ENCODE measurements around the gene TALDO1.
A peak's percentile ranks its signal among the peaks of the same experiment; 100 is the strongest.

Gene TALDO1

DNA sequence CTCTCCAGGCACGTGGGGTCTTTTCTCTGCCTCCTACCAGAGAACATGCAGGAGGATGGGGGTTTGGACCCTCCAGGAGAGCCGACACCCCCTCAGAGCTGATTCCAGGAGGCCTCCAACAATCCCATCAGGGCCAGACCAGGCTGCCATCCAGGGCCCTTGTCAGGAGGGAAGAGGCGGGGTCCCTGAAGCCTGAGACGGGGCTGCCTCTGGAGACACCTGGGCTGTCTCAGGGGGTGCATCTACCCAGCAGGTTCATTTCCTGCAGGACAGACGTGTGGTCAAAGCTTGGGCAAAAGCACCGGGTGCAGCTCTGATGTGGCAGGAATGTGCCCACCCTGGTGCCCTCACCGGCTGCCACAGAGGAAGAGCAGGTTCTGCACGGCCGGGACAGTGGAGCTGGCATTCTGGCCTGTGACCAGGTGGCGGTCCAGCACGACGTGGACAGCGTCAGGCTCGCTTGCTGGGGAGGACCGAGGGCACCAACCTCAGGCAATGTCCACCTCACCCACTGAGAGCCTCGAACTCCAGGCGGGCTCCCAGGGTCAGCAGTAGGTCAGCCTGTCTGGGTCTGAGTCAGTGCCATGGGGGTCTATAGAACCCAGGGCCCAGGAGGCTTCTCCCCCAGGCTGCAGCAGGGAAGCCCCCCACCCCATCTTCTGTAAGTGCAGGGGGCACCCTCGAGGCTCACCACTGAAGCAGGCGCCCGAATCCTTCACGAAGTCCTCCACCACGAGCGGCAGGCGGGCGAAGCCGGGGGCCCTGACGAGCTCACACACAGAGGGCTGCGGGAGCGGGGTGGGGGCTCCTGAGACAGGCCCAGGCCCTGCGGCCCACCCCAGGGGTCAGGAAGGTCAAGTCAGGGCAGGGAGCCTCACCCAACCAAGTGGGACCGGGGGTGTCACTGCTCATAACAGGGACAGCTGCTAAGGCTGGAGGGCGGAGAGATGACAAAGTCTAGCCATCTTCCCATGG, 23.7 kb downstream of the TALDO1 start:
- DNase-seq = no peak

DNA sequence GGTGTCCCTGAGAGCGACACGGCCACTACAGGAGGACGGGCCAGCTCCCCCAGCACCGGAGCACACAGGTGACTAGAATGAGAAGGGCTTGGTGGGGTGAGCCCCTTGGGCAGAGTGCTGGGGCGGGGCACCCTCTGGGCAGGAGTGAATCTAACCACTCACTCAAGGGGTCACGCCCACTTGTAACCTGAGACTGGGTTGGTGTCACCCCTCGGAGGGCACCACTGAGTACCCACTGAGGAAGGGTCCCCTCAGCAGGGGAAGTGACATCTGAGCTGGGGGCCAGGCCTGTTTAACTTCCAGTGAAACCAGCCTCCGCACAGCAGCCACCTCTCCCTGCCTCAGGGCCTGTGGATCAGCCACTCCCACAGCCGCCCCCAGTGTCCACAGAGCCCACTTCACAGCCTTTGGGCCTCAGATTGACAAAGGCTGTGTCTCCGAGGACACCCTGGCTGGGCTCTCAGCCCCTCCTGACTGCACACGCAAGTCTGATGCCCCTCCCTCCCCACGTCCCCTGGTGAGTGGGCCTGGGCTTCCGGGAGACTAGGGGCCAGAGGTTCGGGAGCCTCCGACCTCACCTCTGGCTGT, 24.4 kb downstream of the TALDO1 start:
- no peak for DNase-seq

DNA sequence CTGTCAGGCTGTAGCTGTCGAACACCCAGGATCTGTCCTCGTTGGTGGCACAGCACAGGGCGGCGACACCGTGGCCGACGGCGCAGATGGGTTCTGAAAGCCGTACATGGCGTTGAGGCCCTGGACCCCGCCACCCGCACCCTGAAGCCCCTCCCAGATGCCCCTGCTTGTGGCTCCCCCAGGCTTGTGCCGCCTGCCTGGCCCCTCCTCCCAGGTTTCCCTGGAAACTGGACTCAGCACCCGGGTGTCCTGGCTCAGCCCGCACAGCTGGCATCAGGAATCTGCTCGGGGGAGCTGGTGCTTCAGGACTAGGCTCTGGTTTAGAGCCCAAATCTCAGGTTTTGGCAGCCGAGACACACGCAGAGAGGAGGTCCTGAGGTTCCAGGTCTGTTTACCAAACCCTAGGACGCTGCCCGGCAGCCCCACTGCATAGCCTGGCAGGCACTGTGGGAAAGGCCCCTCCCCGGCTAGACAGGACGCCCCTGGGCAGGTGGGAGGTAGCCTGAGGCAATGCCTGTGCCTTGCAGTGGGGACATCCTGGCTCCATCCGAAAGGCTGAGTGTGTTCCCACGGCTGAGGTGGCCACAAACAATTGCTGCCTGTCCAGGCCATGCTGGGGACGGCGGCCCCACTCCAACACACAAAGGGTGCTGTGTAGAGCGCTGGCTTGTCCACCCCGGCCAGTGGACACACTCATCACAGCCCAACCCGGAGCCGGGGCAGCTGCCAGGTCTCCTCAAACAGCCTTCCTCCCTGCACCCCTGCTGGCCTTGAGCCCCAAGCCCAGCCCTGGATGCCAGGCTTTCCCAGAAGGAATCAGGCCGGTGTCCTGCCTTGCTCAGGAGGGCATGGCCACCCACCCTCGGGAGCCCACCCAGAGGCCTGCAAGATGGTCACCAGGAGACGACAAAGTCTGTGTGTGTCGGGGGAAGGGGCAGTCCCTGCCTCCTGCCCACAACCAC, 25.4 kb downstream of the TALDO1 start:
- no peak for DNase-seq

DNA sequence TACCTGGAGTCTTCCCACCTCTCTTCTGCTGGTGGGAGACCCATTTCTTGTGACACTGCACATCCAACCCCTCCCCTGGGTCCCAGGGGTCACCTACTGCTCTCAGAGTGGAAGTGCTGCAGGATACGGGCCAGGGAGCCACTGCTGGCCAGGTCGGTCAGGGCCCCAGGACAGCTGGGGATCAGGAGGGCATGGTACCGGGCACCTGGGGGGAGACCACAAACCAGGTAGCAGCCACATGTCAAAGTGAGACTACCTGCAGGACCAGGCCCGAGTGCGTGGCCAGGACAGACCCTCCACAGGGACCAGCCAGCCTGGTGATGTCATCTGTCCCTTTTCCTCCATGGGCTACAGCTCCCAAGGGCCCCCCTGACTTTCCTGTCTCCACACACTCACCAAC, 26.2 kb downstream of the TALDO1 start:
- no peak for DNase-seq

DNA sequence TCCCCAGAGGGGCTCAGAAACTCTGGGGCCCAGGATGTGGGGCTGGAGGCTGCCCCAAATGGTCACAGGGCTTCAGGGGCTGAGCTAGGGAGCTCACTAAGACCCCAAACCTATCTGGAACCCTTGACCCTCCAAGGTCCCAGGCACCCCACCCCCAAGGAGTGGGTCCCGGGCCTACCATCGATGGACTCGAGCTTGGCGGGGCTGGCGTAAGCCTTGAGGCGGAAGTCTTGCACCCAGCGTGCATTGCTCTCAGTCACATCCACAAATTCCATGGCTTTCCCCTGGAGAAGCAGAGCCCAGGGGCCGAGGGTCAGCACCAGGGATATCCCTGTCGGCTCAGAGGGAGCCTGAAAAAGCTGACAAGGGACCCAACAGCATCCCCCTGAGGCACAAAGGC, 26.6 kb downstream of the TALDO1 start:
- DNase-seq = no peak

DNA sequence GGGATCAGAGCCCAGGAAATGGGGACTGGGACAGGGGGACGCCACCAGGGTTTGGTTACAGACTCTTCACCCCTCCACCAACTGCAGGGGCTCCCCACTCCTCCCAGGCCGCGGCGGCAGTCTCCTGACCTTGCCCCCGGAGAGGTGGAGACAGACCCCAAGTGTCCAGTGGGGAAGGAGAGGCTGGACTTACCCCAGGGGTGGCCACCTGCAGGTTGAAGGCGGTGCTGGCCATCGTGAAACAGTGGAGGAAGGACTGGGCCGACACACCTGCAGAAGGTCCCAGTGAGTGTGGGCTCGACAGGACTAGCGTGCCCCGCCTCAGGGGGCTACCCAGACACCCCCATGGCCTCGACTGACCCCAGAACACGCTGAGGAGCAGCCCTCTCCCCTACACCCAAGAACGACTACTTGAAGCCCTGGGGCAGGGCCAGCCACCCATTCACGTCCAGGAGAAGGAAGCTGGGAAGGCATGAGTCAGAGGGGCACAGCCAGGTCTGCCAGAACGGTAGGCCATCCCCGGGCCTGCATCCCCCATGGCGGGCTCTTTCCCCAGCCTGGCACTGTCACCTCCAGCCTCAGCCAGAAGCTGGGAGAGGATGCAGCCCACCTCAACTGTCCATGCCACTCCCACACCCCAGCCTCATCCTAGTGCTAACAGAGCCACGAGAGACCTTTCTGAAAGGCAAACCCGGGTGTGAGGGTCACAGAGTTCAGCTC, 27.8 kb downstream of the TALDO1 start:
- no peak for DNase-seq

DNA sequence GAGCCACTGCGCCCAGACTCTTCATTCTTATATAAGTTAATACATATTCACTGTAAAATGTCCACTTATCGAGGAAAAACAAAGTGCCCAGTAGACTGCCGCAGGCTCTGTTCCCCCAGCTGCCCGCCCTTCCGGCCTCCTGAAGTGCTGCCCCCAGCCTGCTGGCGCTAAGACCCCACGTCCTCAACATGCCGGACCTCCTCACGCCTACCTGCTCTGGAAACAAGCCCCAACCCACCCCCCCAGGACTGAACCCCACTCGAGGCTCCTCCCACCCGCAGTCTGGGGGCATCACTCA, 28.9 kb downstream of the TALDO1 start:
- no peak for DNase-seq

DNA sequence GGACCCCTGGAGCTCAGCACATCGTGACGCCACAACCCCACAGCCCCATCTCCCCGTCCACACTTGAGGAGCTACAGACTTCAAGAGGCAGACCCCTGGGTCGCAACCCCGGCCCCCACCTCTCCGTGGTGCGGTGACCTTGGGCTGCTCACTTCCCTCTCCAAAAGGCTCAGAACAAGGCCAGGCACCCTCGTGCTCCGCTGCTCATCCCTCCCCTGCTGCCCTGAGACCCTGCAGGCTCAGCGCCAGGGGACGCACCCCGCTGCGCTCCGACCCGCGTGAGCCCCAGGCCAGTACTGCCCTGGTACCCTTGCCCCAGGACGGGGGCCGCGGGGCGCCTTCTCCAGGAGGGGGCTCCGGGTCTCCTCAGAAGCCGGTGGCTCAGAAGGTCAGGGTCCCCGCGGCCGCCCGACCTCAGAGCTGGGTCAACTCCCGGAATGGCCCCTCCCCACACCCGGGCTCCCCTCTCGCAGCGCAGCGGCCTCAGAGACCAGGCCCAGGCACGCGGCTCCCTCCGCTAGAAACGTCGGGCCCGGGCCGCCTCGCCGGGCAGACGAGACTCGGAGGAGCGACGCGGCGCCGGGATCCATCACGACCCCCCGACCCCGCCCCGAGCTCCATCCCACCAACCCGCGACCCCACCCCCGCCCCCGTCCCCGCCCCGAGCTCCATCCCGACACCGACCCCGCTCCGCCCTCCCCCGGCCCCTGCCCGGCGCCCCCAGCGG, 29.5 kb downstream of the TALDO1 start:
- peak; percentile 29 for DNase-seq

DNA sequence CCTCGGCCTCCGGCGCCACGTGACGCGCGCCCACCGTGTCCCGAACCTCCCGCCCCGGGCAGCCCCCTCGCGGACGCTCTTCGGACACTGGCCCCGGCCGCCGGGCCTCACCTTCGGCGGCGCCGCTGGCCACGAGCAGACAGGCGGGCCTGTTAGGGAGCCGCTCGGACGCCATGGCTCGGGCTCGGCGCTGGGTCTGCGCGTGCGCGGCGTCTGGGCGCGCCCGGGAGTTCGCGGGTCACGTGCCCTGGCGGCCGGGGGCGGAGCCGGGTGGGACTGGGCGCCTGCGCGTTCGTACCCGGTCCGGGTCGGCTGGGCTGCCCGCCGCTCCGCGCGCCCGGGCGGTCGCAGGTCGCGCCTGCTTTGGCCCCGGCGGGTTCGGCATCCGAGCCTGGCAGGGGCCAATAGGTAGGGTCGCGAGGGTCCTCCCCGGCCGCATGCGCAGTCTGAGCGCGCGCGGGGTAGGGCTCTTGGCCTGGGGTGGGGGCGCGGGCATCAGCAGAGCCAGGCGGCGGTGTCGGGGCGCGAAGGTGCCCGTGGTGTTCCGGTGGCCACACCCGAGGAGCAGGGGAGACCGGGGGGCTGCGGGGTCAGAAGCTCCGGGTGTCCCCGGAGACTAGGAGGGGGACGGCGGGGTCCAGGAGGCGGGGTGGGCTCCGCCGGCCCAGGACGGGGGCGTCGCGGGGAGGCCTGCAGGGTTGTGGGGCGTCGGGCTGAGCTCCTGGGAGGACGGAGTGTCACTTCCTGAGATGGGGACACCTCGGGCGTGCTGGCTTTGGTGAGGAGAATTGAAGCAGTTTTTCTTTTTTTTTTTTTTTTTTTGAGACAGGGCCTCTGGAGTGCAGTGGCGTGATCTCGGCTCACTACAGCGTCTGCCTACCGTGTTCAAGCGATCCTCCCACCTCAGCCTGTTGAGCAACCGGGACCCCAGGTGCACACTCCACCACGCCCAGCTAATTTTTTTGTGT, 30.3 kb downstream of the TALDO1 start, which contains the start of gene GATD1:
TSS of gene GATD1 (minus strand) at position 200 of the 968 bp plus-strand sequence. CDS start at position 175, 25 bp downstream.
- DNase-seq = peak; percentile 92

DNA sequence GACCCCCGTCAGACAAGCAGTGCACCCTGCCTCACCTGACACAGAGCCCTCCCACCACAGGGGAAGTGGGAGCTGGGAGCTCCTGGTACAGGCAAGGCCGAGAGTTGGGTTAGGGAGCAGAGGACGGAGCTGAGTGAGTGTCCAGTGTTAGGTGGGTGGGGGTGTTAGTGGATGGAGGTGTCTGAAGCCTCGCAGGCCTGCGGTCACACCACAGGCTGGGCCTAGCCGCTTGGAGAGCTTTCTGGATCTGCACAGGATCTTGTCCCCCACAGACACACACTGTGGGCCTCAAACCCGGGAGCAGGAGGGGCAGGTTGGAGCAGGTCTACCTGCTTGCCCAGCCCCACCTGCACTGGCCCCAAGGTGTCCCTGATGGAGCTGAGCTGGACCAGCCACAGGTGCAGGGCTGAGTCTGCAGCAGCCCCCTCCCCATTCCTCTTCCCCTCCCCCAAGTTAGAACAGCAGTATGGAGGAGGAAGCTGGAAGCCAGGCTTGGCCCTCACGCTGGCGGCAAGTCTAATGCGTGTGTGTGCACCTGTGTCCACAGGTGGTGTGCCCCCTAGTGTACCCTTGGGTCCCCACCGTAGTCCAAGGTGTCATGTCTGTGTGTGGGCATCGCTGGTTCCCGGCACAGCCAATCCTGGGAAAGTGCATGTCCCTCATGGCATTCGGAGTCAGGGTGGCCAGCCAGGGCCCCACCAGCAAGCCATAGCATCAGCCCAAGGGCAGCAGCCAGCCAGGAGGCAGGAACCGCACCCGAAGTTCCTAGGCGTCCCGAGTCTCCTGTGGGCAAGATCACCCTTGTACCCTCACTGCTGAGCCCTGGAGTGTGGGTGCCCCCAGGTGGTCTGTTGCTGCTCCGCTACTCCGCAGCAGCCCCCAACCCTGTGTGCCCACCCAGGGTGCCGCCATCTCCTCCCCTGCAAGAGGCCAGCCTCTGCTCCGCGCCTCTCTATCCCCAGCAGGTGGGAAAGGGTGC, 32.0 kb downstream of the TALDO1 start:
- DNase-seq = no peak

DNA sequence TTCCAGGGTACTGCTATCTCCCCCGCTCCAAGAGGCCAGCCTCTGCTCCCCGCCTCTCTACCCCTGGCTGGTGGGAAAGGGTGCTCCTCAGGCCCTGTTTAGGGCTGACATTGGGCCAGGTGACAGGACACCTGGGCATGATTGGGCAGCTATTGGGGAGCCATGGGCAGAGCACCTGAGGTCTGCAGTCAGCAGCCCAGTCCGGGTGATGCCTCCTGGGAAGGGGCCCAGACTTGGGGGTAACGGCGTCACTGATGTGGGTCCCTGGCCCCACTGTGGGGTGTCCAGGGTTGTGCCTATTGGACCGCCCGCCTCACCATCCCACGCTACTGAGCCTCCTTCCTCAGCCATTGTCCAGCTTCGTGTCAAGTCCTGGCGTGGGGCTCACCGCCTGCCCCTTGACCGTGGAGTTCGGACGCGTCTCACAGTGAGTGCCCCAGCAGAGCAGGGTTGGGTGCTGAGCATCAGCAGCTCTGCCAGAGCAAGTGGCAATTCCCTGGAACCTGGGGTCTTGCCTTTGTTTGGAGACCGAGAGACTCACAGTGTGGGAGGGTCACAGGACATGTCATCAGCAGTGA, 32.8 kb downstream of the TALDO1 start:
- no peak for DNase-seq

DNA sequence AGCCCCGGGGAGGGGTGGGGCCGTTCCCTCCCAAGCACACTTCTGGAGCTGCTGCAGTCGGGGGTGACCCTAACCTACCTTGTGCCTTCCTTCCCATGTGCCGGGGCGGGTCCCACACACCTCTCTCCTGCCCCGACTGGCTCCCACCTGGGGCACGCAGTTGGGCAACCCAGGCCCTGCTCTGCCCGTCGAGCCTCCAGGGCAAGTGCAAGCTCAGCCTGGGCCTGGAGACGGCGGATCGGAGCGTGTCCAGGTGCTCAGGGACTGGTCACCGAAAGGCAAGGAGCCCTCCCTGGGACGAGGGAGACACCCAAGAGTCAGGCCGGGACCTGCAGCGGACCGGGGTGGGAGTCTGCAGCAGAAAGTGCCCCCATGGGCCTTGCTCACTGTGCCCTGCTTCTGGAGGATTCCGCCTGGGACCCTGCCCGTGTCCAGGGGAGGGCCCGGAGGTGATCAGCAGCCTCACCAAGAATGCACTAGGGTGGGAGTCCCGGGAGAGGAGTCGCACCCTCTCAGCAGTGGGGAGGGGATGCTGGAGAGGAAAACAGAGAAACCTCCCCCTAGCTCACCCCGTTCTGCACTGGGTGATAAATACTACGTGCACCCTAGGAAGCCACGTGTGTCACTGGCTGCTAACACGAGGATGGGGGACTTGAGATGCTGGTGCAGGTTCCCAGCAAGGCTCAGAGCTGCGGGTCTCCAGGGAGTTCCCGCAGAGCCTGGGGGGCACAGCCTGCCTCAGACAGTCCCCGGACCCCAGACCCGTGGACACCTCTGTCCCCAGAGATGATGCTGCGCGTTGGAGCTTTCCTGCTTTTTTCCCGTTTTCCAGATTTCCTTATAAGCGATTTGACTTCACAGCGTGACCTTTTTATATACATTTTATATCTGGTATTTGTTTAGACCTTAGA, 35.3 kb downstream of the TALDO1 start:
- DNase-seq = no peak

DNA sequence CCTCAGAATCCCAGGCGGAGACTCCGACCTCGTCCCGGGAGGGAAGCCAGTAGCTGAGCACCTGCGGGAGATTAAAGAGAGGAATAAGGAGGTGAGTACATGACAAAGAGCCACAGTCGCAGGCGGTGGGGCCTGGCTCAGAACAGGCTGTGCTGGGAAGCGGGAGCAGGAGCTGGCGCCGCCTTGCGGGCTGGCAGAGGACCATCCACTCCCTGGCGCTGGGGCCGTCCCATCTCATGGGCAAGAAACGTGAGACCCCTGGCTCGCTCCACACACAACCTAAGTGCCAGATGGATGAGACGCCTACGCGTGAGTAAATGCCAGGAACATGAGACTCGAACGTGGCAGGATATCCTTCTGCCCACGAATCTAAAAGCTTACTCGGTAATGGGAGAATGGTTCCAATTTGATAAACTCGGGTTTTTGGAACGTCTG, 36.3 kb downstream of the TALDO1 start:
- no peak for DNase-seq

DNA sequence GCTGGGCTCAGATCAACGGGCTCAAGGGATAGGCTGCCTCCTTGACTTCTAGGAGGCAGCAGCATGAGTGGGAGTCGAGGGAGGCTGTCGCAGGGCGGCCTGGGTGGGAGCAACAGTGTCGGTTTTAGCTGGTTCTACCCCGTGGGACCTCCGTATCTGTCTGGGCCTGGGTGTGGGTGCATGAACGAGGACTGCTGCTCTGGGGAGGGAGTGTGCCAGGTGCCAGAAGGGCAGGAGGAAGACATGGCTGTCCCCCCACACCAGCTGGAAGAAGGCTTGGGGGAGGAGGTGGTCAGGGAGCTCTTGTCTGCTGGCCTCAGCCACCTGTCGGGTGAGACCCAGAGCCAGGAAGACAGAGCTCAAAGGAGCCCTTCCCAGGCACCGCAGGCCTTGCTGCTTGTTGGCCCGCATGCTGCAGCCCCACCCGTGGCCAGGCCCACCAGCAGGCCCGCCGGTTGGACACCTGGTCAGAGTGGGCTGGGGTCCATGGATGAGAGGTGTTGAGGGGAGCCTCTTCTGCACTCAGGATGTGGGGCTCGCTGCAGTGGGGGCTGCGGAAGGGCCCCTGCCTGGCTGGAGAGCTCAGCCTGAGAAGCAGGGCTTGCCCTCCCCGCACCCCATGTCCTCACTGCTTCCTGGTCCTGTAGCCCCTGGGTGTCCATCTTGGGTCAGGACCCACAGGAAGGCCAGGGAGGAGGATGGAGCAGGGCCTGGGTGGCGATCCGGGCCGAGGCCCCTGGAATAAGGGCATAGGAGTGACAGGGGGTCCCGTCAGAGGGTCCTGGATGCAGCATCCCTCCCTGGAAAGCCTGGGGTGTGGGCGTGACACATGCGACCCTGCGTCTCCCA, 39.2 kb downstream of the TALDO1 start:
- DNase-seq = no peak

DNA sequence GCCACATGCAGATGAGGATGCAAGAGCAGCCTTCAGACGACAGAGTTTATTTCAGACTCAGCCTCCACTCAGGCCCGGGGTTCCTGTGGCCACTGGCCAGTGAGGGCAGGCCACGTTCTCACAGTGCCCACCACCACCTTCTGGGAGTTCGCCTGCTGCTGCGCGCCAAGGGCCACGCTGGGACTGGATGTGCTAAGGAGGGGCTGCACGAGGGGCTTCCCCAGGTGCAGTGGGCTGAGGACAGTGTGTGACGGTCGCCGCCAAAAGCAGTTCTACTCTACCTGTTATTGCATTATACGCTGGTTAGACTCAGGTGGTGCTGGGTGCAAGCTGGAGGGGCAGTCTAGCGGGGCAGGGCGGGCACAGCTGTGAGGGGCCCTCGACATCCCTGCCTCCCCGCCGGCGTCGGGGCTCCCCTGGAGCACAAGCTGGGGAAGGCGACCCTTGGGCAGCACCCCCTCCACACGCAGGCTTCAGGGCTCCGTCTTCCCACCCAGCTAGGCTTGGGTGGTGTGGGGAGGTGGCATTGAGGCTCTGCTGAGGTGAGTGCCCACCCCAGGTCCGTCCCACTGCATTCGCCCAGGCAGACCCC, 39.9 kb downstream of the TALDO1 start:
- DNase-seq = no peak

DNA sequence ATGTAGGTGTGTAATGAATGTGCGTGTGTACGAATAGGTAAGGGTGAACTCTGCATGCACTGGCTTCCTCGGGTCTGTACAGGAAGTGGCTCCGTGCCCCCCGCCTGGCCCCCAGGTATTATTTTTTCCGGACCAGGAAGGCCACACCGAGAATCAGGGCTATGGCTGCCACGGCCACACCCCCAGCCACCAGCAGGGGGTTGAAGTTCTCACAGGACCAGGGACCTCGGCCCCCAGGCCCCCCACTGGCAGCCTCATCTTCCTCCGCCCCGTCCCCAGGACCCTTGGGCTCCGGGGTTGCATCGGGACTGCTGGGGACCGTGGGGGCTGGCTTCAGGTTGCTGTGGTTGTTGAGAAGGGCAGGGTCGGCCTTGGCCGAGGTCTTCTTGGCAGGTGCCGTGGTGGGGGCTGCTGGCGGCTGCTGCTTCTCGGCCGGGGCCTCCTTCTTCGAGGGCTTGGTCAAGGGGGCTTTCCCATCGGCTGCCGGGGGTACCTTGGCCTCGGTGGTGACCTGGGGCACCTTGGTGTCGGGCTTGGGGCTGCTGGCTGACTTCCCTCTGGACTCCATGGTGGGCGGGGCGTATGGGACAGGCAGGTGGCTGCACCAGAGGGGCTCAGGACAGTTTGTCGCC, 40.9 kb downstream of the TALDO1 start:
- no peak for DNase-seq

All from effector CD4-positive, alpha-beta T cell (primary cell).